ENCODE results near the gene MAP9. TPM values are rescaled to one million over a fixed set of nuclear protein-coding genes. Genes with fewer than 3 reads are reported as not detected.

MAP9 gene
- polyA plus RNA-seq, 1 experiment, result 13.9 TPM

DNA sequence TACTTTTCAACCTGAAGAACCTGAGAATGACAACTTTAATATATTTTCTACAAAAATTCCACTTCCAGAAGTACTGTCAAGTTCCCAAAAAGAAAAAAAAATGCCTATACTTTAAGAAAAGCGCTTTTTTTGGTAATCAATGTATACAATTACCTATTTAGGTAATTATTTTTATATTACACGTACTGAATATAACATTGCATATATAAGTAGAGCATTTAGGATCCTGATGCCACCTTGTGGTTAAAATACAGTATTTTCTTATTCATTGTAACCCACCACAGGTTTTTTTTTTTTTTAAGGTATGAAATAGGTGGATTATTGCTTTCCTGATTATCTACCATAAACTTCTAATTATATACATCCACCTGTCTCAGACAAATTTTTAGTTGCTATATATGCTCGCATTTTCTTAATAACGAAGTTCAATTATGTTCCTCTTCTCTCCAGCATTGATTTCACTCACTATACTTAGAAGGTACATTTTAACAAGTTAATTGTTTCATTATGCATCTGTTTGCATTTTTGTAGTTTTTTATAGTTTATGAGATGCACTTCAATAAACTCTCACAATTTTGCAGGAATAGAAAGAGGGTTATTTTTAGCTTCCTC is 5.2 kb downstream of the MAP9 start:
- no peaks in the 10 kb centered on the region for H3K27me3 ChIP-seq (ENCODE audit: control insufficient read depth, insufficient read depth, low read length)
- H3K27ac ChIP-seq (ENCODE audit: low read depth, low read length), result no peak overlapping the region
- ChIA-PET POLR2A (no interaction called here), CTCF (interaction anchor here (0.8 to 7.0 kb wide), 4 partner anchors 14 to 565 kb away, joined by 3 to 40 read pairs (median 8); no protein-coding TSS in a partner anchor)
- peaks cover 2% of the 10 kb centered on the region; the same call in 1 of the 2 replicates for H3K9me3 ChIP-seq (ENCODE audit: control insufficient read depth, insufficient read depth, low read length)
- no peak for DNase-seq (ENCODE audit: low read depth, low spot score)
- TF ChIP-seq, protein P1, sequence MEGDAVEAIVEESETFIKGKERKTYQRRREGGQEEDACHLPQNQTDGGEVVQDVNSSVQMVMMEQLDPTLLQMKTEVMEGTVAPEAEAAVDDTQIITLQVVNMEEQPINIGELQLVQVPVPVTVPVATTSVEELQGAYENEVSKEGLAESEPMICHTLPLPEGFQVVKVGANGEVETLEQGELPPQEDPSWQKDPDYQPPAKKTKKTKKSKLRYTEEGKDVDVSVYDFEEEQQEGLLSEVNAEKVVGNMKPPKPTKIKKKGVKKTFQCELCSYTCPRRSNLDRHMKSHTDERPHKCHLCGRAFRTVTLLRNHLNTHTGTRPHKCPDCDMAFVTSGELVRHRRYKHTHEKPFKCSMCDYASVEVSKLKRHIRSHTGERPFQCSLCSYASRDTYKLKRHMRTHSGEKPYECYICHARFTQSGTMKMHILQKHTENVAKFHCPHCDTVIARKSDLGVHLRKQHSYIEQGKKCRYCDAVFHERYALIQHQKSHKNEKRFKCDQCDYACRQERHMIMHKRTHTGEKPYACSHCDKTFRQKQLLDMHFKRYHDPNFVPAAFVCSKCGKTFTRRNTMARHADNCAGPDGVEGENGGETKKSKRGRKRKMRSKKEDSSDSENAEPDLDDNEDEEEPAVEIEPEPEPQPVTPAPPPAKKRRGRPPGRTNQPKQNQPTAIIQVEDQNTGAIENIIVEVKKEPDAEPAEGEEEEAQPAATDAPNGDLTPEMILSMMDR (IDR thresholded peaks at IDR 0.05; ENCODE audit: low read depth, low read length), result peak; percentile 59
- no peak overlapping the region for H3K4me3 ChIP-seq (ENCODE audit: low read depth, low read length)

DNA sequence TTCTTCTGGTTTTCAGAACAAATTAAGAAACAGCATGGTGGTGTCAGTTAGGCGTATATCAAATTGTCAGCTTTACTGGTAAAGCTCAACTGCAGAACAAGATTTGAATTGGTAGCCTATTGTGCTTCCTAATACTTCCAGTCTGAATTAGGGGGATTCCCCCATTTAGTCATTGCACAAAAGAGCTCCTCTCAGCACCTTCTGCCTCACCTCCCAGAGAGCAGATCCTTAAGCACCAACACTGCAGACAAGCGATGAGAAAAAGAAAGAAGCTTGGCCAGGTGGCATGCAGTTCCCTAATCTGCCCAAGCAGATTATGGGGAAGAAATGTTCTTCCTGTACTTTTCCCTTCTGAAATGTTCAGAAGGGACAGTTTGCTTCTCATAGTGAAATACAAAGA is 9.2 kb downstream of the MAP9 start:
- Histone ChIP-seq H3K9me3 (ENCODE audit: control insufficient read depth, insufficient read depth, low read length) (no peaks in the 10 kb centered on the region), H3K27me3 (ENCODE audit: control insufficient read depth, insufficient read depth, low read length) (no peaks in the 10 kb centered on the region), H3K4me3 (ENCODE audit: low read depth, low read length) (no peak overlapping the region), H3K27ac (ENCODE audit: low read depth, low read length) (no peak overlapping the region)
- ChIA-PET CTCF (interaction anchor here (1.0 to 1.6 kb wide), 2 partner anchors 13 to 14 kb away, joined by 3 to 8 read pairs; no protein-coding TSS in a partner anchor), POLR2A (no interaction called here)
- DNase-seq (ENCODE audit: low read depth, low spot score), result no peak
- TF ChIP-seq, protein P1 (IDR thresholded peaks at IDR 0.05; ENCODE audit: low read depth, low read length), result no peak

DNA sequence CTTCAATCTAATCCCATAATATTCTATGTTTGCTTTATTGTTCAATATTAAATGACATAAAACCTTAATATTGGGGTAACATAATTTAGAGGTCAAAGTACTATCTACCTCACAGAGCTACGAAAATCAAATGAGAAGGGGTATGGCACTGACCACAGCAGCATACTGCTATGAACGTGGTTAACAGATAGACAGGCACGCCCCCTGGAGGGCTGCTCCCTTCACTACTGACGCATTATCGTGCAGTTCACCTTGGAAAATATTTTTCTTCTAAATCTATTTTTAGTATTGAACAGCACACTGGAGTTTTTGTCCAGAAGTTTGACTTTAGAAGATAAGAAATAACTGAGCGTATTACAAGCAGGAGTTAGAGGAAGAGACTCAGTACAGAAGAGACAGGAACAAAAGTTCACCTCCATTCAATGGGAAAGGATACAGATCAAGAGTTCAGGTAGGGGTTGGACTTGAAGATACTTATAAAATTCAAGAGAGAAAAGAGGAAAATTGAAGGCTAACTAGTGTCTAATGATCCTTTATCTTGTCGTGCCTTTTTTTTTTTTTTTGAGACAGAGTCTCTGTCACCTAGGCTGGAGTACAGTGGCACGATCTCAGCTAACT is 22.7 kb downstream of the MAP9 start:
- CTCF ChIA-PET, result interaction anchor here (0.5 to 2.6 kb wide), 27 partner anchors 9 to 836 kb away, joined by 3 to 29 read pairs (median 3); no protein-coding TSS in a partner anchor
- no peak overlapping the region for H3K4me3 ChIP-seq (ENCODE audit: low read depth, low read length)
- H3K27me3 ChIP-seq (ENCODE audit: control insufficient read depth, insufficient read depth, low read length), result no peaks in the 10 kb centered on the region
- H3K27ac ChIP-seq (ENCODE audit: low read depth, low read length), result no peak overlapping the region
- POLR2A ChIA-PET, result no interaction called here
- DNase-seq (ENCODE audit: low read depth, low spot score), result no peak
- TF ChIP-seq, protein P1 (IDR thresholded peaks at IDR 0.05; ENCODE audit: low read depth, low read length), result peak; percentile 89
- no peaks in the 10 kb centered on the region for H3K9me3 ChIP-seq (ENCODE audit: control insufficient read depth, insufficient read depth, low read length)

DNA sequence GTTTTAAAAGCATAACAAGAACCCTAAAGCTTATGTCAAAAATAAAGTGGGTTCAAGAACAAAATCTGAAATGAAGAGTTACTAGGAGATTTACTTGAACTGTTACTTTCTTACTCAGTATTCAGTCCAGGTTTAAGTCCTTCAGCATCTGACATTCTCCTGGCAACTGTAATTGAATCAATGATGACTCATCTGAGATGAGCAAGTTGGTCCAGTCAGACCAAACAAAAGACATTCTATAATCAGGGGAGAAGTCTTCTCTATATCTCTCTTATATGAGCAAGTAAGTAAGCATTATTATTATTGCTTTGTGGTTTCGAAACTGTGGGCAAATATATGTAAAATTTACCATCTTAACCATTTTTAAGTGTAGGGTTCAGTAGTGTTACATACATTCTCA is 34.6 kb downstream of the MAP9 start:
- ChIA-PET POLR2A (no interaction called here), CTCF (interaction anchor here (1.0 to 1.3 kb wide), 2 partner anchors 12 to 535 kb away, joined by 3 read pairs; no protein-coding TSS in a partner anchor)
- no peaks in the 10 kb centered on the region for H3K9me3 ChIP-seq (ENCODE audit: control insufficient read depth, insufficient read depth, low read length)
- no peaks in the 10 kb centered on the region for H3K27me3 ChIP-seq (ENCODE audit: control insufficient read depth, insufficient read depth, low read length)
- TF ChIP-seq, protein P1 (IDR thresholded peaks at IDR 0.05; ENCODE audit: low read depth, low read length), result no peak
- H3K4me3 ChIP-seq (ENCODE audit: low read depth, low read length), result no peak overlapping the region
- H3K27ac ChIP-seq (ENCODE audit: low read depth, low read length), result no peak overlapping the region
- no peak for DNase-seq (ENCODE audit: low read depth, low spot score)

DNA sequence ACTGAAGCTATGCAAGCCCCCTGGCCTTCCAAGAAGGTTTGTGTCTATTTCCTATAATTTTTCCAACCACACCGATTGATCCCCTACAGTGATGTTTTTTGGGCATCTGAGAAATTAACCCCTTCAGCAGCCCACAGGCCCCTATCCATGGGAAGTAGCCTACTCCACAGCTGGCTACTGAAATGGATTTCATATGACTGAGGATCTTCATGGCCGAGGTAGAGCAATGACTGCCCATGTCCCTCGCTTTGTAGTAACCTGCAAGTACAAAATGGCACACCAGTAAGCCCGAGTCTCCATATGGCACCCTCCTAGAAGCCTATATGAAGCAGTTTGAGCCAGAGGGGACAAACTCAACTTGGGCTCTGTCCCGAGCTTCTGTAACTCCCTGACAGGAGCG is 36.8 kb downstream of the MAP9 start:
- ChIA-PET POLR2A (no interaction called here), CTCF (no interaction called here)
- Histone ChIP-seq H3K27me3 (ENCODE audit: control insufficient read depth, insufficient read depth, low read length) (no peaks in the 10 kb centered on the region), H3K4me3 (ENCODE audit: low read depth, low read length) (no peak overlapping the region), H3K27ac (ENCODE audit: low read depth, low read length) (no peak overlapping the region), H3K9me3 (ENCODE audit: control insufficient read depth, insufficient read depth, low read length) (no peaks in the 10 kb centered on the region)
- TF ChIP-seq, protein P1 (IDR thresholded peaks at IDR 0.05; ENCODE audit: low read depth, low read length), result no peak
- DNase-seq (ENCODE audit: low read depth, low spot score), result no peak

Data from AG04450 (cell line).